H1 (cell line): Measurements from ENCODE around the gene SATB2. TPM values are rescaled to one million over a fixed set of nuclear protein-coding genes. Genes with fewer than 3 reads are reported as not detected.

Source experiments
- CTCF ChIA-PET: fragments of 300-600 bp; sonication (Branson Sonifier 250); formaldehyde crosslinking; loops from one replicate; lab custom pipeline; 2021; ENCODE audit not compliant: partially characterized antibody; lab: Charles Lee
- POLR2A ChIA-PET: fragments of 300-600 bp; sonication (Branson Sonifier 250); formaldehyde crosslinking; loops from one replicate; lab custom pipeline; 2021; ENCODE audit warnings: inconsistent platforms; ENCODE audit not compliant: partially characterized antibody; lab: Charles Lee
- DNase-seq, 2 experiments: peaks; one replicate each; pipeline versions ENCODE4 v3.0.0 to v3.0.0-alpha.2; 2010 to 2022; ENCODE audit warnings: low spot score in 2 of 2, low read depth in 1 of 2, mixed read lengths in 1 of 2
- FAIRE-seq: peaks from 2 replicates; lab custom pipeline; 2011; peaks lifted over from hg19 to GRCh38; lab: Jason Lieb, UNC
- H2AFZ ChIP-seq: 2 replicates; pipeline ENCODE4 v1.8.1; 2012; ENCODE audit warnings: low read length, inconsistent platforms
- H2AK5ac ChIP-seq: 2 replicates; pipeline ENCODE4 v1.6.1; 2013; ENCODE audit warnings: low read depth, low read length
- H2BK120ac ChIP-seq: replicated peaks from 2 replicates; pipeline ENCODE3; 2013; ENCODE audit warnings: low read depth, low read length, inconsistent platforms
- H2BK12ac ChIP-seq: 2 replicates; pipeline ENCODE4 v1.6.1; 2013; ENCODE audit warnings: low read depth, low read length
- H2BK15ac ChIP-seq: 2 replicates; pipeline ENCODE4 v1.6.1; 2013; ENCODE audit warnings: low read length
- H2BK20ac ChIP-seq: 2 replicates; pipeline ENCODE4 v1.6.1; 2013; ENCODE audit warnings: low read length
- H2BK5ac ChIP-seq: 2 replicates; pipeline ENCODE4 v1.6.1; 2013; ENCODE audit warnings: low read depth, low read length
- H3K14ac ChIP-seq: 2 replicates; pipeline ENCODE4 v1.6.1; 2013; ENCODE audit warnings: inconsistent platforms; ENCODE audit not compliant: insufficient read length
- H3K18ac ChIP-seq: 2 replicates; pipeline ENCODE4 v1.6.1; 2013; ENCODE audit warnings: low read length; ENCODE audit errors: extremely low read depth
- H3K23ac ChIP-seq: 2 replicates; pipeline ENCODE4 v1.6.1; 2013; ENCODE audit warnings: inconsistent platforms; ENCODE audit not compliant: insufficient read length
- H3K23me2 ChIP-seq: 2 replicates; pipeline ENCODE4 v1.6.1; 2013; ENCODE audit warnings: low read depth, low read length
- H3K27ac ChIP-seq: 2 replicates; pipeline ENCODE4 v1.6.1; 2011; ENCODE audit warnings: low read depth, low read length, inconsistent platforms
- H3K27me3 ChIP-seq, 4 experiments: replicated peaks in 1 of 4; 1 replicate in 1 of 4; 2 replicates in 3 of 4; pipeline versions ENCODE4 v1.6.1 to v1.8.1; 2011 to 2013; ENCODE audit warnings: low read length in 3 of 4, mild to moderate bottlenecking in 3 of 4, inconsistent platforms in 2 of 4, mixed read lengths in 2 of 4, moderate library complexity in 1 of 4; ENCODE audit not compliant: control insufficient read depth in 3 of 4, insufficient read depth in 3 of 4; ENCODE audit errors: extremely low read depth in 1 of 4
- H3K36me3 ChIP-seq, 4 experiments: 2 replicates each; pipeline versions ENCODE4 v1.6.1 to v1.8.1; 2011 to 2013; ENCODE audit warnings: mild to moderate bottlenecking in 4 of 4, low read length in 3 of 4, moderate library complexity in 2 of 4, control low read depth in 1 of 4, inconsistent platforms in 1 of 4; ENCODE audit not compliant: insufficient read depth in 4 of 4, control insufficient read depth in 2 of 4
- H3K4ac ChIP-seq: replicated peaks from 2 replicates; pipeline ENCODE3; 2013; ENCODE audit warnings: low read length, low read depth, mixed read lengths, inconsistent platforms; ENCODE audit not compliant: insufficient read length
- H3K4me1 ChIP-seq, 4 experiments: replicated peaks in 1 of 4; 1 replicate in 1 of 4; 2 replicates in 3 of 4; pipeline versions ENCODE4 v1.6.1 to v1.8.1; 2011 to 2013; ENCODE audit warnings: low read length in 3 of 4, inconsistent platforms in 2 of 4, mixed read lengths in 1 of 4; ENCODE audit not compliant: insufficient read depth in 4 of 4, control insufficient read depth in 3 of 4
- H3K4me2 ChIP-seq, 2 experiments: 2 replicates each; pipeline versions ENCODE4 v1.6.1 to v1.8.1; 2011 to 2013; ENCODE audit warnings: low read depth in 2 of 2, low read length in 2 of 2, control low read depth in 1 of 2, inconsistent platforms in 1 of 2, mild to moderate bottlenecking in 1 of 2; ENCODE audit not compliant: insufficient read depth in 1 of 2
- H3K4me3 ChIP-seq, 4 experiments: fragments of 200-600, 300-600 bp in 1 of 4; sonication (generic), shearing (Covaris generic), sonication (Bioruptor Twin) in 1 of 4; 2 replicates each; pipeline versions ENCODE4 v1.5.1 to v1.8.1; 2011 to 2016; ENCODE audit warnings: low read length in 4 of 4, low read depth in 3 of 4, control low read depth in 2 of 4, inconsistent platforms in 2 of 4, mild to moderate bottlenecking in 2 of 4, mixed read lengths in 1 of 4, moderate library complexity in 1 of 4; ENCODE audit not compliant: insufficient read depth in 2 of 4; ENCODE audit errors: extremely low read depth in 1 of 4
- H3K56ac ChIP-seq: replicated peaks from 2 replicates; pipeline ENCODE3; 2013; ENCODE audit warnings: low read depth, mild to moderate bottlenecking, mixed read lengths, low read length, inconsistent platforms; ENCODE audit not compliant: insufficient read length
- H3K79me1 ChIP-seq: 2 replicates; pipeline ENCODE4 v1.6.1; 2013; ENCODE audit warnings: low read depth, low read length, control low read depth
- H3K79me2 ChIP-seq, 2 experiments: 2 replicates each; pipeline versions ENCODE4 v1.6.1 to v1.8.1; 2012 to 2013; ENCODE audit warnings: low read length in 2 of 2, mild to moderate bottlenecking in 2 of 2, inconsistent platforms in 1 of 2; ENCODE audit not compliant: insufficient read depth in 2 of 2, control insufficient read depth in 1 of 2
- H3K9ac ChIP-seq, 4 experiments: replicated peaks in 1 of 4; 1 replicate in 1 of 4; 2 replicates in 3 of 4; pipeline versions ENCODE4 v1.6.1 to v1.8.1; 2011 to 2013; ENCODE audit warnings: low read depth in 3 of 4, low read length in 3 of 4, control low read depth in 2 of 4, mild to moderate bottlenecking in 2 of 4, moderate library complexity in 2 of 4, inconsistent platforms in 1 of 4; ENCODE audit errors: extremely low read depth in 1 of 4
- H3K9me3 ChIP-seq, 2 experiments: 2 replicates each; pipeline versions ENCODE4 v1.6.1 to v1.8.1; 2012 to 2013; ENCODE audit warnings: mild to moderate bottlenecking in 2 of 2, moderate library complexity in 2 of 2, control low read depth in 1 of 2, inconsistent platforms in 1 of 2, low read depth in 1 of 2, low read length in 1 of 2, mixed read lengths in 1 of 2; ENCODE audit not compliant: insufficient read depth in 2 of 2
- H4K20me1 ChIP-seq, 2 experiments: replicated peaks in 1 of 2; 2 replicates each; pipeline versions ENCODE3 to v1.8.1; 2011 to 2013; ENCODE audit warnings: inconsistent platforms in 2 of 2, low read length in 2 of 2, mild to moderate bottlenecking in 1 of 2; ENCODE audit not compliant: insufficient read depth in 2 of 2, control insufficient read depth in 1 of 2
- H4K5ac ChIP-seq: 2 replicates; pipeline ENCODE4 v1.6.1; 2013; ENCODE audit warnings: low read length, low read depth, mixed read lengths, inconsistent platforms; ENCODE audit not compliant: insufficient read length
- H4K8ac ChIP-seq: 2 replicates; pipeline ENCODE4 v1.8.0; 2013; ENCODE audit warnings: mild to moderate bottlenecking, moderate library complexity, low read length, inconsistent platforms; ENCODE audit not compliant: insufficient read depth; ENCODE audit errors: extremely low read depth
- H4K91ac ChIP-seq: replicated peaks from 2 replicates; pipeline ENCODE3; 2013; ENCODE audit warnings: low read length, mixed read lengths, inconsistent platforms; ENCODE audit not compliant: insufficient read length
- CREB1 ChIP-seq: IDR thresholded peaks from 2 replicates; pipeline ENCODE4 v1.6.1; 2012; ENCODE audit warnings: inconsistent platforms
- CTBP2 ChIP-seq: IDR thresholded peaks from 2 replicates; pipeline ENCODE4 v1.7.0; 2011; ENCODE audit warnings: borderline replicate concordance, mild to moderate bottlenecking, moderate library complexity, mixed read lengths, low read length; ENCODE audit not compliant: insufficient read depth, insufficient read length
- PHF8 ChIP-seq: fragments of 200-600 bp; sonication (generic); conservative IDR thresholded peaks from 2 replicates; pipeline ENCODE4 v1.7.1; 2012; ENCODE audit warnings: low read depth, mild to moderate bottlenecking, inconsistent platforms, low read length, moderate library complexity
- RFX5 ChIP-seq: IDR thresholded peaks from 2 replicates; pipeline ENCODE4 v1.6.1; 2011; ENCODE audit warnings: low read depth, low read length, improper control_type of control experiment, borderline replicate concordance
- SAP30 ChIP-seq: fragments of 300-600 bp; sonication (generic); IDR thresholded peaks from 2 replicates; pipeline ENCODE4 v1.7.1; 2012; ENCODE audit warnings: low read length, moderate library complexity, mild to moderate bottlenecking, inconsistent platforms; ENCODE audit not compliant: insufficient read depth, insufficient replicate concordance
- WGBS, 2 experiments: shearing (Covaris generic) in 1 of 2; methylation state at CpG; one replicate each; pipeline versions ENCODE4 v1.1.6 to v1.1.7; 2013 to 2015; ENCODE audit warnings: low lambda C conversion rate in 2 of 2, mixed read lengths in 2 of 2, inconsistent platforms in 1 of 2, low coverage in 1 of 2, missing lambda C conversion rate in 1 of 2; ENCODE audit not compliant: insufficient replicate concordance in 2 of 2, insufficient coverage in 1 of 2, insufficient read length in 1 of 2; ENCODE audit errors: extremely low coverage in 1 of 2, missing lambda C conversion rate in 1 of 2; 5-methylcytosine and 5-hydroxymethylcytosine counted together
- polyA plus RNA-seq, 7 experiments: library from polyadenylated mRNA; depleted of rRNA in 3 of 7; stranded (reverse) in 5 of 7; unstranded in 2 of 7; fragments of >200 nt in 5 of 7; fragments of 200-250 nt in 2 of 7; gene quantifications; 1 replicate in 5 of 7; 2 replicates in 1 of 7; 4 replicates in 1 of 7; pipeline versions ENCODE4 v1.2.1 to v1.2.3, GENCODE V29; 2011 to 2013; ENCODE audit warnings: missing spikeins in 2 of 7, mixed read lengths in 2 of 7
- total RNA-seq: library from RNA; stranded (reverse); fragmentation: NEBNext Ultra II Directional; extraction: Animal tissue kit (Norgen Biotek cat#: 25700); gene quantifications from 2 replicates; pipeline ENCODE4 v1.2.1, GENCODE V29; 2021

The SATB2 gene
- total and polyA plus RNA-seq, 2 of the 8 experiments (the other 6 are each of a cell fraction or from before 2014, with no cell fraction given): 1.3 to 5.7 TPM

DNA sequence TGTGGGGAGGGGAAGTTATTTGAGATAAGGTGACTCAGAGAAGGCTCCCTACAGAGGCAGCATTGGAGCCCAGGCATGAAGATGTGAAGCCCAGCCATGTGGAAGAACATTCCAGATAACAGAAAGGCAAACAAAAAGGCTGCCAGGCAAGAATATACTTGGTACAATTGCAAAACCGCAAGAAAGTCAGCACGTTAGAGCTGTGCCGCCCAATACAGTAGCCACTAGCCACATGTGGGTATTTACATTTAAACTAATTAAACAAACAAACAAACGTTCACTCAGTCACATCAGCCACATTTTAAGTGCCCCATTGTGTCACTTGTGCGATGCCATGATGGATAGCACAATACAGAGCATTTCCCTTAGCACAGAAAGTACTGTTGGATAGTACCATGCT, 179.6 kb downstream of the SATB2 start:
- no peak overlapping the region for H4K91ac ChIP-seq
- H3K36me3 ChIP-seq: no peaks in the 10 kb centered on the region; a peak in 1 of 8 replicates
- no peak overlapping the region for H3K56ac ChIP-seq
- CTCF ChIA-PET: no interaction called here
- no peak overlapping the region for H4K8ac ChIP-seq
- no peaks in the 10 kb centered on the region for H3K4me1 ChIP-seq
- FAIRE-seq (no peak), DNase-seq (no peak)
- no peak overlapping the region for H3K4me3 ChIP-seq
- H2BK20ac ChIP-seq: no peak overlapping the region
- H3K4ac ChIP-seq: no peak overlapping the region
- H3K9ac ChIP-seq: no peak overlapping the region
- no peak overlapping the region for H2BK5ac ChIP-seq
- no peak overlapping the region for H3K14ac ChIP-seq
- no peak overlapping the region for H3K18ac ChIP-seq
- H4K5ac ChIP-seq: no peak overlapping the region
- H3K79me1 ChIP-seq: no peaks in the 10 kb centered on the region
- H2AK5ac ChIP-seq: no peak overlapping the region
- no peak overlapping the region for H2BK12ac ChIP-seq
- H2AFZ ChIP-seq: no peak overlapping the region
- no peak for TF ChIP-seq PHF8
- TF ChIP-seq CREB1: no peak
- no peak for TF ChIP-seq SAP30
- no peak for TF ChIP-seq RFX5
- TF ChIP-seq CTBP2: no peak
- H3K27me3 ChIP-seq: no peaks in the 10 kb centered on the region
- no peaks in the 10 kb centered on the region for H3K23me2 ChIP-seq
- H4K20me1 ChIP-seq: no peaks in the 10 kb centered on the region
- H3K9me3 ChIP-seq: no peaks in the 10 kb centered on the region
- no peaks in the 10 kb centered on the region for H3K79me2 ChIP-seq
- H2BK120ac ChIP-seq: no peak overlapping the region
- POLR2A ChIA-PET: no interaction called here
- no peak overlapping the region for H3K23ac ChIP-seq
- 94% methylated on average over 5 of the region's 5 CpGs; no CpG with 5 or more reads in 1 of the 2 experiments for WGBS, 2 experiments
- no peak overlapping the region for H3K27ac ChIP-seq
- no peak overlapping the region for H3K4me2 ChIP-seq
- H2BK15ac ChIP-seq: no peak overlapping the region
